Testis (tissue), 2 donors: ENCODE results near the gene CCL3.

Source experiments
- CTCF ChIP-seq, 3 experiments: fragments of 450-650 bp in 2 of 3; fragments of 200-600 bp in 1 of 3; sonication (generic) in 1 of 3; IDR thresholded peaks; one replicate each; pipeline ENCODE4 v1.5.1; 2016 to 2019; ENCODE audit warnings: antibody characterized with exemption in 3 of 3, mild to moderate bottlenecking in 2 of 3, moderate library complexity in 1 of 3
- POLR2A ChIP-seq: fragments of 450-650 bp; IDR thresholded peaks from one replicate; pipeline ENCODE4 v1.6.1; 2017; ENCODE audit warnings: antibody characterized with exemption, mild to moderate bottlenecking, moderate library complexity

GRCh38 chr17:36104701-36105181, 14.8 kb upstream of the CCL3 start:
- TF ChIP-seq CTCF (IDR thresholded peaks at IDR 0.05): no peak
- no peak for TF ChIP-seq POLR2A
